HepG2 (cell line): ENCODE data around the gene DCDC2C. TPM values are rescaled to one million over a fixed set of nuclear protein-coding genes. Genes with fewer than 3 reads are reported as not detected.

Experiments
- ATF4 ChIP-seq, 2 experiments: fragments of 450-650 bp in 1 of 2; sonication (generic) in 1 of 2; formaldehyde crosslinking; IDR thresholded peaks; 2 replicates each; pipeline versions ENCODE4 v1.5.0 to v1.8.0; 2020 to 2022; ENCODE audit warnings: mild to moderate bottlenecking in 1 of 2, missing genetic modification reagents in 1 of 2
- BHLHE40 ChIP-seq: IDR thresholded peaks from 2 replicates; pipeline ENCODE4 v1.6.1; 2011; ENCODE audit warnings: low read length, improper control_type of control experiment
- GMEB2 ChIP-seq: IDR thresholded peaks from 2 replicates; pipeline ENCODE4 v1.6.1; 2016; ENCODE audit warnings: missing biosample characterization, missing genetic modification reagents, low read depth
- HOXA5 ChIP-seq: sonication (generic); formaldehyde crosslinking; IDR thresholded peaks from 2 replicates; pipeline ENCODE4 v1.4.0; 2020; ENCODE audit warnings: missing genetic modification reagents
- KDM3A ChIP-seq: IDR thresholded peaks from 2 replicates; pipeline ENCODE4 v1.6.1; 2018; ENCODE audit warnings: low read depth, missing compliant biosample characterization
- PRDM10 ChIP-seq: sonication (generic); formaldehyde crosslinking; IDR thresholded peaks from 2 replicates; pipeline ENCODE4 v1.4.0; 2020; ENCODE audit warnings: low read depth, missing genetic modification reagents
- SP1 ChIP-seq, 2 experiments: fragments of 450-650 bp in 1 of 2; sonication (generic) in 1 of 2; formaldehyde crosslinking in 1 of 2; IDR thresholded peaks; 2 replicates each; pipeline versions ENCODE4 v1.4.0 to v1.6.1; 2016 to 2020; ENCODE audit warnings: missing genetic modification reagents in 1 of 2
- SSRP1 ChIP-seq: IDR thresholded peaks from 2 replicates; pipeline ENCODE4 v1.6.1; 2016; ENCODE audit warnings: control low read depth
- STAG1 ChIP-seq: sonication (generic); formaldehyde crosslinking; IDR thresholded peaks from 2 replicates; pipeline ENCODE4 v1.4.0; 2020; ENCODE audit warnings: missing genetic modification reagents
- TEAD3 ChIP-seq: optimal IDR thresholded peaks from 2 replicates; pipeline ENCODE3; 2016; ENCODE audit warnings: borderline replicate concordance
- ZBTB4 ChIP-seq: sonication (generic); formaldehyde crosslinking; IDR thresholded peaks from 2 replicates; pipeline ENCODE4 v1.4.0; 2020; ENCODE audit warnings: missing genetic modification reagents, mild to moderate bottlenecking, borderline replicate concordance
- ZNF224 ChIP-seq: sonication (generic); formaldehyde crosslinking; IDR thresholded peaks from 2 replicates; pipeline ENCODE4 v1.5.0; 2020; ENCODE audit warnings: mild to moderate bottlenecking, missing genetic modification reagents
- ZNF672 ChIP-seq: sonication (generic); formaldehyde crosslinking; IDR thresholded peaks from 2 replicates; pipeline ENCODE4 v1.8.1; 2022; ENCODE audit warnings: missing genetic modification reagents
- ZNF720 ChIP-seq: sonication (generic); formaldehyde crosslinking; IDR thresholded peaks from 2 replicates; pipeline ENCODE4 v1.4.0; 2020; ENCODE audit warnings: missing genetic modification reagents
- ZNF772 ChIP-seq: sonication (generic); formaldehyde crosslinking; IDR thresholded peaks from 2 replicates; pipeline ENCODE4 v1.5.0; 2020; ENCODE audit warnings: mild to moderate bottlenecking, missing genetic modification reagents
- ZNF781 ChIP-seq: sonication (generic); formaldehyde crosslinking; IDR thresholded peaks from 2 replicates; pipeline ENCODE4 v1.5.1; 2020; ENCODE audit warnings: borderline replicate concordance, mild to moderate bottlenecking, missing genetic modification reagents; ENCODE audit errors: not compliant biosample characterization
- polyA plus RNA-seq, 8 experiments: library from polyadenylated mRNA; depleted of rRNA in 3 of 8; stranded (reverse) in 7 of 8; unstranded in 1 of 8; fragments of >200 nt; fragmentation: Illumina TruSeq in 4 of 8; extraction: Trizol in 4 of 8; gene quantifications; 2 replicates each; pipeline versions ENCODE4 v1.2.1 to v1.2.3, GENCODE V29; 2011 to 2016; ENCODE audit warnings: low read depth in 4 of 8, missing spikeins in 1 of 8, mixed read lengths in 1 of 8; ENCODE audit not compliant: insufficient read depth in 1 of 8
- total RNA-seq, 5 experiments: library from RNA; depleted of rRNA; stranded (reverse); fragments of >200 nt; fragmentation: Illumina TruSeq; extraction: Trizol; gene quantifications; 2 replicates each; pipeline ENCODE4 v1.2.3, GENCODE V29; 2016; ENCODE audit warnings: low read depth in 1 of 5
- TF ChIP-seq, protein P1 (sequence below): IDR thresholded peaks from 2 replicates; pipeline ENCODE4 v1.6.1; 2012; ENCODE audit warnings: low read depth, low read length, improper control_type of control experiment

Gene DCDC2C
- total and polyA plus RNA-seq, 2 of the 13 experiments (the other 11 are each of a cell fraction or from before 2014, with no cell fraction given): not detected

- TF ChIP-seq PRDM10 (CRISPR knock-in tag) (no peak), ATF4 (CRISPR knock-in tag; IDR thresholded peaks at IDR 0.05) (no peak), ZNF720 (no peak), STAG1 (CRISPR knock-in tag) (peak; percentile 63), BHLHE40 (0 out of 2 replicates have a peak, but pooled peaks have one; percentile 20), HOXA5 (CRISPR knock-in tag) (no peak), GMEB2 (CRISPR knock-in tag) (no peak), ZNF781 (CRISPR knock-in tag) (no peak), ZBTB4 (CRISPR knock-in tag) (no peak), KDM3A (CRISPR knock-in tag) (no peak), ZNF224 (CRISPR knock-in tag) (no peak), SSRP1 (CRISPR knock-in tag) (no peak), TEAD3 (peak; percentile 49), ZNF772 (CRISPR knock-in tag) (no peak), SP1 (IDR thresholded peaks at IDR 0.05) (no peak), SP1 (CRISPR knock-in tag; IDR thresholded peaks at IDR 0.05) (peak; percentile 24; the same call in 1 of the 2 replicates), ZNF672 (no peak)
- TF ChIP-seq, protein P1, sequence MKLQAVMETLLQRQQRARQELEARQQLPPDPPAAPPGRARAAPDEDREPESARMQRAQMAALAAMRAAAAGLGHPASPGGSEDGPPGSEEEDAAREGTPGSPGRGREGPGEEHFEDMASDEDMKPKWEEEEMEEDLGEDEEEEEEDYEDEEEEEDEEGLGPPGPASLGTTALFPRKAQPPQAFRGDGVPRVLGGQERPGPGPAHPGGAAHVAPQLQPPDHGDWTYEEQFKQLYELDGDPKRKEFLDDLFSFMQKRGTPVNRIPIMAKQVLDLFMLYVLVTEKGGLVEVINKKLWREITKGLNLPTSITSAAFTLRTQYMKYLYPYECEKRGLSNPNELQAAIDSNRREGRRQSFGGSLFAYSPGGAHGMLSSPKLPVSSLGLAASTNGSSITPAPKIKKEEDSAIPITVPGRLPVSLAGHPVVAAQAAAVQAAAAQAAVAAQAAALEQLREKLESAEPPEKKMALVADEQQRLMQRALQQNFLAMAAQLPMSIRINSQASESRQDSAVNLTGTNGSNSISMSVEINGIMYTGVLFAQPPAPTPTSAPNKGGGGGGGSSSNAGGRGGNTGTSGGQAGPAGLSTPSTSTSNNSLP: 0 out of 2 replicates have a peak, but pooled peaks have one; percentile 13
Measured at GRCh38 chr2:3780477-3781402, 77.4 kb downstream of the DCDC2C start (continued).
